ENCODE results near the gene CD79A.

- TF ChIP-seq CTCF (IDR thresholded peaks at IDR 0.05) (no peak), POLR2A (IDR thresholded peaks at IDR 0.05) (no peak)
Measured at GRCh38 chr19:41837981-41838708, 38.9 kb upstream of the CD79A start.

Data from sigmoid colon (tissue), 3 donors.